Neural cell (in vitro differentiated cells): ENCODE results near the gene ARMCX2.

ENCODE experiments used
- EP300 ChIP-seq: fragments of 450-650 bp; conservative IDR thresholded peaks from 2 replicates; pipeline ENCODE4 v1.6.1; 2014; ENCODE audit warnings: antibody characterized with exemption, mild to moderate bottlenecking, moderate library complexity; ENCODE audit not compliant: poor library complexity, severe bottlenecking
- EZH2 ChIP-seq: fragments of 200-600, 300-800 bp; shearing (Covaris generic), sonication (generic); IDR thresholded peaks from 2 replicates; pipeline ENCODE4 v1.6.1; 2014; ENCODE audit warnings: antibody characterized with exemption, low read length, borderline replicate concordance, mild to moderate bottlenecking; ENCODE audit not compliant: insufficient read depth, poor library complexity, severe bottlenecking
- POLR2AphosphoS5 ChIP-seq: IDR thresholded peaks from 2 replicates; pipeline ENCODE4 v1.6.1; 2012
- RAD21 ChIP-seq: fragments of 450-650 bp; conservative IDR thresholded peaks from 2 replicates; pipeline ENCODE4 v1.6.1; 2014; ENCODE audit warnings: antibody characterized with exemption, mild to moderate bottlenecking, moderate library complexity
- SMC3 ChIP-seq: fragments of 450-650 bp; conservative IDR thresholded peaks from 2 replicates; pipeline ENCODE4 v1.6.1; 2014; ENCODE audit warnings: antibody characterized with exemption, mild to moderate bottlenecking, moderate library complexity; ENCODE audit not compliant: poor library complexity
- TAF1 ChIP-seq: IDR thresholded peaks from 2 replicates; pipeline ENCODE4 v1.6.1; 2012; ENCODE audit warnings: low read depth
- TF ChIP-seq, protein P1 (sequence below): fragments of 450-650 bp; IDR thresholded peaks from 2 replicates; pipeline ENCODE4 v1.5.1; 2014; ENCODE audit warnings: antibody characterized with exemption, mild to moderate bottlenecking, moderate library complexity; ENCODE audit not compliant: poor library complexity, severe bottlenecking

DNA sequence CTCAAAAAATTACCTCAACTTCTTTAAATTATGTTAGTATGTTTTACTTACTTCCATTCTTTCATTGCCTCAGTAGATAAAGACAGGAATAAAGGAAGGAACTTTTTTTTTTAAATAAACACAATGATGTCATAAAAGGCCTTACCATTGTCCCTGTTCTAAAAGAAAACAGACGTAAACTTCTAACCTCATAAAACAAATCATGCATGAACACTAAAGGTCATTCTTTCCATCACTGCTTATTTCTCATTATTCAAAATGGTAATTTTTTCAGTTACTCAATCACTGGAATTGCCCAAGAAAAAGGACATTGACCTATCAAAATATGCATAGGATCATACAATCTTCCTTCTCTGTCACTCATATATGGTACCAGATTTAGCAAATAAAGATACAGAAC is 32.2 kb upstream of the ARMCX2 start:
- TF ChIP-seq POLR2AphosphoS5 (no peak), EP300 (no peak), EZH2 (no peak), SMC3 (no peak), RAD21 (no peak), TAF1 (no peak)
- TF ChIP-seq, protein P1, sequence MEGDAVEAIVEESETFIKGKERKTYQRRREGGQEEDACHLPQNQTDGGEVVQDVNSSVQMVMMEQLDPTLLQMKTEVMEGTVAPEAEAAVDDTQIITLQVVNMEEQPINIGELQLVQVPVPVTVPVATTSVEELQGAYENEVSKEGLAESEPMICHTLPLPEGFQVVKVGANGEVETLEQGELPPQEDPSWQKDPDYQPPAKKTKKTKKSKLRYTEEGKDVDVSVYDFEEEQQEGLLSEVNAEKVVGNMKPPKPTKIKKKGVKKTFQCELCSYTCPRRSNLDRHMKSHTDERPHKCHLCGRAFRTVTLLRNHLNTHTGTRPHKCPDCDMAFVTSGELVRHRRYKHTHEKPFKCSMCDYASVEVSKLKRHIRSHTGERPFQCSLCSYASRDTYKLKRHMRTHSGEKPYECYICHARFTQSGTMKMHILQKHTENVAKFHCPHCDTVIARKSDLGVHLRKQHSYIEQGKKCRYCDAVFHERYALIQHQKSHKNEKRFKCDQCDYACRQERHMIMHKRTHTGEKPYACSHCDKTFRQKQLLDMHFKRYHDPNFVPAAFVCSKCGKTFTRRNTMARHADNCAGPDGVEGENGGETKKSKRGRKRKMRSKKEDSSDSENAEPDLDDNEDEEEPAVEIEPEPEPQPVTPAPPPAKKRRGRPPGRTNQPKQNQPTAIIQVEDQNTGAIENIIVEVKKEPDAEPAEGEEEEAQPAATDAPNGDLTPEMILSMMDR: no peak
